Duodenal mucosa (tissue), 2 donors: ENCODE results near the gene KRTDAP.

Source experiments
- H3K27ac ChIP-seq: one replicate; pipeline ENCODE4 v1.7.0; 2013; ENCODE audit warnings: low read depth, low read length
- H3K27me3 ChIP-seq, 2 donors: one replicate each; pipeline ENCODE4 v1.7.0; 2013; ENCODE audit warnings: low read length in 2 of 2, control low read depth in 1 of 2; ENCODE audit not compliant: insufficient read depth in 2 of 2, control insufficient read depth in 1 of 2
- H3K36me3 ChIP-seq, 2 donors: one replicate each; pipeline ENCODE4 v1.7.0; 2013; ENCODE audit warnings: low read length in 2 of 2, control low read depth in 1 of 2; ENCODE audit not compliant: insufficient read depth in 2 of 2, control insufficient read depth in 1 of 2
- H3K4me1 ChIP-seq, 2 donors: one replicate each; pipeline ENCODE4 v1.7.0; 2013; ENCODE audit warnings: low read length in 2 of 2, control low read depth in 1 of 2; ENCODE audit not compliant: insufficient read depth in 2 of 2, control insufficient read depth in 1 of 2
- H3K4me3 ChIP-seq, 2 donors: one replicate each; pipeline ENCODE4 v1.7.0; 2013; ENCODE audit warnings: low read length in 2 of 2, low read depth in 1 of 2
- H3K9ac ChIP-seq, 2 donors: one replicate each; pipeline ENCODE4 v1.7.0; 2013; ENCODE audit warnings: low read length in 2 of 2, low read depth in 1 of 2
- H3K9me3 ChIP-seq, 2 donors: one replicate each; pipeline ENCODE4 v1.7.0; 2013; ENCODE audit warnings: low read length in 2 of 2, control low read depth in 1 of 2; ENCODE audit not compliant: control insufficient read depth in 1 of 2

The KRTDAP gene

DNA sequence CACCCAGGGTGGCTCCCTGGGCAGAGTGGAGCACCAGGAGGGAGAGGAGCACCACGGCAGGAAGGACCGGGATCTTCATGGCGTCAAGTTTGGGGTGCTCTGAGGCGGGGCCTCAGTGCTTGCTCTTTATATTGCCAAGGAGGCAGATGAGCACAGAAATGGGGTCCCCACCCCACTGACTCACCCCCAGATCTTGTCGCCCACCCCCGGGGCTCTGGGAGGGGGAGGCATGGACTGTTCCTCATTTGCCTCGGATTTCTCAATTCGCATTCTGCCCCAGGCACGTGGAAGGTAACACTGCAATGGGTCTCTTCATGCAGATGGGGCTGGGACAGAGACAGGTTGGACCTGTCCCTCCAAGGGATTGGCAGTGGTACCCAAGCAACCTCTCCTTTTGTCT lies at the start of gene KRTDAP:
TSS of gene KRTDAP (minus strand) at position 101 of the 400 bp plus-strand sequence. CDS start at position 79, 22 bp downstream.
- H3K9ac ChIP-seq: no peak within 1 kb of the TSS
- H3K4me3 ChIP-seq: no peak within 1 kb of the TSS
- H3K27ac ChIP-seq: no peak within 1 kb of the TSS
- H3K27me3 ChIP-seq: peaks cover 0 to 8% of the 10 kb centered on the region in 2 donors
- no peaks in the 10 kb centered on the region for H3K36me3 ChIP-seq
- H3K9me3 ChIP-seq: no peaks in the 10 kb centered on the region
- peaks cover 0 to 4% of the 10 kb centered on the region in 2 donors for H3K4me1 ChIP-seq

DNA sequence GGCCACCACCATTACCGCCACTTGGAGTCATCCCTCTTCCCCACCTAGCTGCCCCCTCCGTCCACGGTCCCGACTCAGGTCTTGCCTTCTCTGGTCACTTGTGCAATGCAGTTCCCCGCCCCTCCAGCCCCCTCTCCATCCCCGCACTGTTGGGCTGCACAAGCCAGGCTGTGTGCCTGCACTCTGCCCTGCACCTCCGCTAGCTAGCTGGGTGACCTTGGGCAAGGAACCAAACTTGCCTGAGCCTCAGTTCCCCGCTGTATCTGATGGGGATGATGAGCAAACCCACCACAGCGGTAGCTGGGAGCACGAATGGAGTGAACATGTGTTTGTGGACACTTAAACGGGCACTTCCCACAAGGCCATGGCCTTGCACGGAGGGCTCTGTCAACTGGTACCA lies 49.6 kb upstream of the KRTDAP start:
- peaks cover 5 to 6% of the 10 kb centered on the region in 2 donors for H3K4me1 ChIP-seq

DNA sequence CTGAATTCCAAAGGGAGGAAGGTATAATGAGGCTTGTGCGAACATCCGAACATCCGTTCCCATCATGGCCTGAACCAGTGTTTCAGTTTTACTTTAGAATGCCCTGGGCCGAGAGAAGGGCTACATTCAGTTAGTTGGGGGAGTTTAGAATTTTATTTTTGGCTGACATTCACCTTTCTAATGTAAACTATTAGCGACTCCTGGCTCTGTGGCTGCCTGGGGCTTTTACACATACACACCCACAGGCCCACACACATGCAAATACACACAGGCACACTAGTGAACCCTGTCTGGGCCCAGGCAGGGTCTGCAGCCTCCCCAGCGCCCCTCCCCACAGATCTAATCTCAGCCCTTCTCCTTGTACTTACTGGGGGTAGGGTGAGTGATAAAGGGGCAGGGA lies 49.0 kb upstream of the KRTDAP start:
- no peaks in the 10 kb centered on the region for H3K9me3 ChIP-seq
- no peaks in the 10 kb centered on the region for H3K27me3 ChIP-seq
- H3K36me3 ChIP-seq: no peaks in the 10 kb centered on the region
- no peak overlapping the region for H3K9ac ChIP-seq
- no peak overlapping the region for H3K27ac ChIP-seq
- H3K4me3 ChIP-seq: no peak overlapping the region
- peaks cover under 1% of the 10 kb centered on the region in 2 donors for H3K4me1 ChIP-seq

More for the DNA sequence above, 49.6 kb upstream of the KRTDAP start:
- H3K27me3 ChIP-seq: no peaks in the 10 kb centered on the region
- H3K36me3 ChIP-seq: no peaks in the 10 kb centered on the region
- no peak overlapping the region for H3K4me3 ChIP-seq
- no peaks in the 10 kb centered on the region for H3K9me3 ChIP-seq
- no peak overlapping the region for H3K27ac ChIP-seq
- H3K9ac ChIP-seq: no peak overlapping the region

- H3K4me3 ChIP-seq: no peak overlapping the region
- no peak overlapping the region for H3K9ac ChIP-seq
- H3K9me3 ChIP-seq: no peaks in the 10 kb centered on the region
- peaks cover 0 to 3% of the 10 kb centered on the region in 2 donors for H3K4me1 ChIP-seq
- H3K27me3 ChIP-seq: peaks cover 7 to 14% of the 10 kb centered on the region in 2 donors
- H3K27ac ChIP-seq: no peak overlapping the region
- H3K36me3 ChIP-seq: no peaks in the 10 kb centered on the region
Measured at GRCh38 chr19:35534803-35535480, 44.7 kb upstream of the KRTDAP start.

DNA sequence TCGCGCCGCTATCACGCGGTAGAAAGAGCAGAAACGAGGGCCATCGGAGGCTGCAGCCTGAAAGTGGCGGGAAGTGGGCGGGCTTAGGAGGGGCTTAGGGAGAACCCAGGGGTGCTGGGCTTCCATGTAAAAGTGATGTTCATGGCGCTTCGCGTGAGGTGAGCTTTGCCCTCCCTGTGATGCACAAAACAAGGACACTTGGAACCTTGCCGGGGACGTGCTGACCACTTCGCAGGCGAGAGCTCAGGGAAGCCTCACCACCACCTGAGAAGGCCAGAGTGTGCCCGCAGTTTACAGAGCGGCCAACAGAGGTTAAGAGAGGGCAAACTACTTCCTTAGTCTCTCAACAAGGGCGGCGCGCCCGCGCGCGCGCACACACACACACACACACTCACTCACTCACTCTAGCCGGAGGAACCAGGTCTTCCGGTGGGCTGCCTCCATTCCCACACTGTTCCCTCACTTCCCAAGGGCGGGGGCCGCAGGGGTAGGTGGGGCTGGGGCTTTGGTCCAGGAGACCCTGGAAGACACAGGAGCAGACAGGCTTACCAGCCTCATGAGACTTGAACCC lies 43.6 kb upstream of the KRTDAP start:
- no peaks in the 10 kb centered on the region for H3K36me3 ChIP-seq
- peaks cover 0 to 3% of the 10 kb centered on the region in 2 donors for H3K4me1 ChIP-seq
- H3K4me3 ChIP-seq: peak overlapping the region; percentile 2 to 15
- peaks cover 7 to 19% of the 10 kb centered on the region in 2 donors for H3K27me3 ChIP-seq
- no peak overlapping the region for H3K27ac ChIP-seq
- H3K9me3 ChIP-seq: no peaks in the 10 kb centered on the region
- H3K9ac ChIP-seq: no peak overlapping the region

DNA sequence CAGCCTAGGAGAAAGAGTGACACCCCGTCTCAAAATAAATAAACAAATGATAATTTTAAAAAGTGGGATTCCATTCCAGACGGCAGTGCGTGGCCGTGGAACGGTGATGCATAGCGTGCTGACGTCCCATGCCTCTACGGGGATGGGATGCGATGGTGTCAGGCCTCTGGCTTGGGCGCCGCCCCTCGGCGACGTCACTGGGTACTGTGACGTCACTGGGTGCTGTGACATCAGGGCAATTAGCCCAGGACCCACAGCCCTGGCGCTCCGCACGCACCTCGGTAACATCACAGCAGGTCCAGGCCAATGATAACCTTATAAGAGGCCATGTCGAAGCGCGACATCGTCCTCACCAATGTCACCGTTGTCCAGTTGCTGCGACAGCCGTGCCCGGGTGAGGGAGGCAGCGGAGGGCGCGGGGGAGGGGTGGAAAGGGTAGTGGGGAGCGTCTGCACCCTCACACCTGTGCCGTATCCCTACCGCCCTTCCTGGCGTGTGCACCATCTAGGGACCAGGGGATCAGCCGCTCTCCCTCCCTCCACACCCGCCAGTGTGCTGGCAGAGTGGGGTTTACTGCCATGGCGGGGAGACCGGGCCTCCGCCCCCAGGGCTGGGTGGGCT lies 43.0 kb upstream of the KRTDAP start, which contains the start of gene GAPDHS:
TSS of gene GAPDHS (plus strand) at position 256 of the 621 bp plus-strand sequence. CDS start at position 328, 72 bp downstream.
- Histone ChIP-seq H3K4me1 (peaks cover 0 to 3% of the 10 kb centered on the region in 2 donors), H3K27ac (no peak within 1 kb of the TSS), H3K9ac (no peak within 1 kb of the TSS), H3K9me3 (no peaks in the 10 kb centered on the region), H3K36me3 (no peaks in the 10 kb centered on the region), H3K4me3 (peak within 1 kb of the TSS; percentile 2 to 15), H3K27me3 (peaks cover 7 to 19% of the 10 kb centered on the region in 2 donors)

DNA sequence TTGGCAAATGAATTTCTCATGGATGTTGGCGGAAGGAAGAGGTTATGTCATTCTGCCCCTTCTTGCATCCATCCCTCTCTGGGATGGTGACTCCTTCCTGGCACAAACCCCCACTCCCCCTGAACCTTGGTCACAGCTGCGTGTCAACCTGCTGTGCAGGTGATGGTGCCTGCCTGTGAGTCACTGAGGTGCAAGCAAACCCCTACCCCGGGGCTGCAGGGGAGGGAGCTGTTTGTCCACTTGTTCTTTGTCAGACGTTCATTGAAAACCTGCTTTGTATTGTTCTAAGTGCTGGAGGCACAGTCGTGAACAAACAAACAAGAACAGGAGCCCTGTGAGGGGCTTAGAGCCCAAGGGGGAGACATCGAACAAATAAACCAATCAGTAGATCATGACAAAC lies 41.0 kb upstream of the KRTDAP start:
- Histone ChIP-seq H3K27me3 (peaks cover 7 to 22% of the 10 kb centered on the region in 2 donors), H3K27ac (no peak overlapping the region), H3K4me1 (peaks cover 0 to 3% of the 10 kb centered on the region in 2 donors), H3K9me3 (no peaks in the 10 kb centered on the region), H3K9ac (no peak overlapping the region), H3K36me3 (no peaks in the 10 kb centered on the region), H3K4me3 (no peak overlapping the region)

DNA sequence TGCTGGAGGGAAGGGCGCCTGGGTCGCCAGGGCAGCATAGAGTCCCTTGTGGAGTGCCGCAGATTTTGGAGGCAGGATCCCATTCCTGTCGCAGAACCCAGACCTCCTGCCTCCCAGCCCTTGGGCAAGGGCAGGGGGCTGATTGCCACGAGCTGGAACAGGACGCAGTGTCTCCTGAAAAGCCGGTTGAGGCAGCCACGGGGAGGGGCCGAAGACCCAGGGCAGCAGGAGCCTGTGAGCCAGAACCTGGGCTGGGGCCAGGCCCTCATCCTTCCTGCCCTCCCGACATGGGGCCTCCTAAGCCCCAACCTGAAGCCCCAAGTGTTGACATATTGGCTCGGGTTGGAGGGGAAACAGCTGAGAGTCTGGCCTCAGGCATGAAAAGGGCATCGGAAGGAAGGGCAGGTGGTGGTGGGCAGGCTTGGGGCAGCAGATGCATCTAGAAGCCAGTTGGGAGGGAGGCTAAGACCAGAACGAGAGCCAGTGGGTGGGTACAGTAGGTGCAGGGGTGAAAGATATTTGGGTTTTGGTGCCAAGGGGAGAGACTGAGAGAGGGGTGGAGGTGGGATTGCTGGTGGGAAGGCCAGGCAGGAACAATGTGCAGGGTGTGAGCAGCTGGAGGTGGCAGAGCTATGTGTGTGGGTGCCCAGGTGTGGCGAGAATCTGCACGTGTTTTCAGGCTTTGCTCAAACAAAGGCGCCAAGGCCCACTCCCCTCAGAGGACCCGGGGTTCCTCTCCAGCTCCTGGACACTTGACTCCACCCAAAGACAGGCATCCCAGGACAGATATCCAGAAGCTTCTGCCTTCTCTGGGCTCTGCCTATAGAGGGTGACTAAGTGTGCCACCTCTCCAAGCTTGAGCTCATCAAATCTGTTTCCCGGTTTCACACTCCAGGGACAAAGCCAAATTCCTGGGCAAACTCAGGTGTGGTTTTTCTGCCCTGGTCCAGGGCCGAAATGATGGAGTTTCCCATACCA lies 39.3 kb upstream of the KRTDAP start:
- Histone ChIP-seq H3K4me1 (peaks cover 0 to 3% of the 10 kb centered on the region in 2 donors), H3K27ac (no peak overlapping the region), H3K9me3 (no peaks in the 10 kb centered on the region), H3K9ac (no peak overlapping the region), H3K4me3 (no peak overlapping the region), H3K36me3 (no peaks in the 10 kb centered on the region), H3K27me3 (peaks cover 7 to 24% of the 10 kb centered on the region in 2 donors)

- H3K4me1 ChIP-seq: no peaks in the 10 kb centered on the region
- peaks cover 0 to 18% of the 10 kb centered on the region in 2 donors for H3K27me3 ChIP-seq
- no peak within 1 kb of the TSS for H3K27ac ChIP-seq
- H3K36me3 ChIP-seq: no peaks in the 10 kb centered on the region
- H3K9me3 ChIP-seq: no peaks in the 10 kb centered on the region
- H3K9ac ChIP-seq: no peak within 1 kb of the TSS
- H3K4me3 ChIP-seq: no peak within 1 kb of the TSS
Measured at GRCh38 chr19:35528218-35529038, 38.2 kb upstream of the KRTDAP start, which contains the start of gene SBSN. Gene SBSN, minus strand, starts transcription at chr19:35528311. Its CDS starts 30 bp downstream, at chr19:35528281.
